Activated T-cell treated with anti-CD3 and anti-CD28 coated beads for 4 hours (primary cell): ENCODE results near the gene UBQLN2.
"Not testable (repeated sequence)": the region's sequence is repeated elsewhere in the genome, so short reads cannot be mapped to it uniquely, and the experiment has no call there.

Experiments used
- DNase-seq: peaks from one replicate; pipeline ENCODE4 v3.0.0-alpha.2; 2020

Gene UBQLN2

GRCh38 chrX:56563231-56564161, at the start of gene UBQLN2:
UBQLN2 (plus strand) TSS chrX:56563627; CDS start chrX:56563874, 247 bp downstream.
- DNase-seq: peak; percentile 67

GRCh38 chrX:56519642-56520041, 43.8 kb upstream of the UBQLN2 start:
- no peak for DNase-seq

- not testable (repeated sequence) for DNase-seq
Observed at GRCh38 chrX:56529482-56530007, 33.9 kb upstream of the UBQLN2 start.

GRCh38 chrX:56530011-56530410, 33.4 kb upstream of the UBQLN2 start:
- DNase-seq: no peak

GRCh38 chrX:56550667-56551066, 12.8 kb upstream of the UBQLN2 start:
- DNase-seq: no peak

- DNase-seq: no peak
Observed at GRCh38 chrX:56554870-56555269, 8.6 kb upstream of the UBQLN2 start.

GRCh38 chrX:56557376-56557929, 6.0 kb upstream of the UBQLN2 start:
- DNase-seq: no peak

- no peak for DNase-seq
Observed at GRCh38 chrX:56564164-56564885, 898 bp downstream of the UBQLN2 start.

GRCh38 chrX:56564921-56565840, 1.8 kb downstream of the UBQLN2 start:
- DNase-seq: no peak

GRCh38 chrX:56569378-56570057, 6.1 kb downstream of the UBQLN2 start:
- DNase-seq: no peak

GRCh38 chrX:56572975-56573374, 9.5 kb downstream of the UBQLN2 start:
- no peak for DNase-seq

GRCh38 chrX:56574861-56575260, 11.4 kb downstream of the UBQLN2 start:
- no peak for DNase-seq

- DNase-seq: no peak
Observed at GRCh38 chrX:56576721-56577120, 13.3 kb downstream of the UBQLN2 start.

- no peak for DNase-seq
Observed at GRCh38 chrX:56588397-56589188, 25.2 kb downstream of the UBQLN2 start.

GRCh38 chrX:56591830-56592229, 28.4 kb downstream of the UBQLN2 start:
- not testable (repeated sequence) for DNase-seq

GRCh38 chrX:56600141-56600540, 36.7 kb downstream of the UBQLN2 start:
- no peak for DNase-seq

- DNase-seq: no peak
Observed at GRCh38 chrX:56600987-56601386, 37.6 kb downstream of the UBQLN2 start.

GRCh38 chrX:56615282-56615681, 51.9 kb downstream of the UBQLN2 start:
- DNase-seq: no peak
